ENCODE results near the gene HPS1. TPM values are rescaled to one million over a fixed set of nuclear protein-coding genes. Genes with fewer than 3 reads are reported as not detected.

The HPS1 gene
- total and polyA plus RNA-seq, 2 of the 4 experiments (the other 2 are of a cell fraction), result 14.0 to 55.2 TPM

DNA sequence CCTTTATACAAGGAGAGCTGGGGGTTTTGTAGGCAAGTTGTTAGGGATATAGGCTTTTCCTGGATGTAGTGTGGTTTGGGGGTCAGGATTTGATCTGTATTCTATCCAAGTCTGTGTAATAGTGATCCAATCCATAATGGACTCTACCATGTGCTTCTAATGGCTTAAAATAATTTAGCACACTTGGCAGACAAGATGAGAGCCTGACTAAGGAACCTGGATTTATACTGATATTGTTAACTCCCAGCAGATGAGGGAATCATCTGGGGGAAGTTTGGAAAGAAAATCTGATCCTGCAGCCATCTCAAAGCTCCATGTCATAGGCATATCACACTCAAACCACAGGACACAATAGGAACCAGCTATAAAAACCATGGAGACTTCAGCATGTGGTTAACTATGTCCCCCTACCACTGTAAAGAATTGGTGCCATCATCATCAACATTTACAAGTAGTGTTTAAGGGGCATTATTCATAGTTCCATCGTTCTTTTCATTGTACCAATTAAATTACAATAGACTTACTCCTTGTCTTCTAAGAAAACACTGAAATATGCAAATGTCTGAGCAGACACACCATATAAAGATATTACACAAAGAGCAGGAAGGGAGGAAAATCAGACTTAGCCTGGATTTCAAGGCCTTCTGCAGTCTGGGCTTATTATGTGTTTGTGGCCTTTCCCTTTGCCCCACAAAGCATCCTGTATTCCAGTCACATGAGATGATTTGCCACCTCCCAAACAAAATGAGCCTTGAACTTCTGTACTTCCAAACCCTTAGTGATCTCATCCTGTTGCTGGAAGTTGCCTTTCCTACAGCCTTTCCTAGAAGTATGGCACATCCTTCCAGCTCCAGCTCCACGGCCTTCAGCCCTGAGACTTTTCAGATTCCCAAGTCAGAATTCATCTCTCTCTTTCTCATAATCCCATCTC is 22.5 kb upstream of the HPS1 start:
- CTCF ChIA-PET, result no interaction called here

More for the DNA sequence above, 22.5 kb upstream of the HPS1 start:
- intact Hi-C loops (cut with micrococcal nuclease), result loop anchor here (5.0 kb wide), 4 partner anchors 227 to 923 kb away; no protein-coding TSS in a partner anchor
- Histone ChIP-seq H3K18ac (ENCODE audit: low read depth, low read length) (no peak overlapping the region), H2BK5ac (ENCODE audit: low read depth, low read length, poor library complexity, severe bottlenecking) (no peak overlapping the region), H2AFZ (replicated peaks; ENCODE audit: low read length, poor library complexity) (no peak overlapping the region), H4K20me1 (ENCODE audit: insufficient read depth, low read length) (no peaks in the 10 kb centered on the region), H3K23ac (ENCODE audit: low read depth, low read length) (no peak overlapping the region), H3K4me3 (ENCODE audit: insufficient read depth, low read depth, low read length) (no peak overlapping the region), H2AK5ac (ENCODE audit: low read depth, low read length) (no peak overlapping the region), H4K5ac (ENCODE audit: low read depth, low read length) (no peak overlapping the region), H2BK120ac (ENCODE audit: low read depth, low read length) (no peak overlapping the region), H3K56ac (ENCODE audit: extremely low read depth, insufficient read depth, low read length) (no peak overlapping the region), H3K4me2 (ENCODE audit: low read depth, low read length) (no peak overlapping the region), H3K9me3 (ENCODE audit: control insufficient read depth, insufficient read depth, low read length) (no peaks in the 10 kb centered on the region), H3K4ac (ENCODE audit: low read depth, low read length) (no peak overlapping the region), H3K27ac (ENCODE audit: insufficient read depth, low read length) (no peak overlapping the region), H3K14ac (replicated peaks; ENCODE audit: low read depth, low read length) (no peak overlapping the region), H4K91ac (ENCODE audit: insufficient read depth, low read depth, low read length) (no peak overlapping the region), H3K9ac (ENCODE audit: low read depth, low read length) (no peak overlapping the region), H2BK15ac (ENCODE audit: low read depth, low read length) (no peak overlapping the region), H3K79me1 (ENCODE audit: low read depth in 1 of 2, low read length in 2 of 2) (no peaks in the 10 kb centered on the region), H3K4me1 (ENCODE audit: control insufficient read depth, insufficient read depth, low read length) (no peaks in the 10 kb centered on the region), H2AK9ac (replicated peaks; ENCODE audit: low read depth, low read length, poor library complexity) (no peak overlapping the region), H4K8ac (ENCODE audit: low read depth in 2 of 2, low read length in 2 of 2) (no peak overlapping the region), H3K27me3 (ENCODE audit: control insufficient read depth, insufficient read depth, low read length) (peaks cover 21% of the 10 kb centered on the region), H3K36me3 (ENCODE audit: control insufficient read depth, insufficient read depth, low read length) (no peaks in the 10 kb centered on the region), H2BK20ac (ENCODE audit: low read depth, low read length) (no peak overlapping the region), H3K9me1 (ENCODE audit: insufficient read depth, low read length) (no peaks in the 10 kb centered on the region)
- no peak for TF ChIP-seq FOS (IDR thresholded peaks at IDR 0.05; ENCODE audit: low read depth, low read length)
- no peak for TF ChIP-seq RFX5 (IDR thresholded peaks at IDR 0.05; ENCODE audit: low read depth, low read length)
- TF ChIP-seq CHD1 (IDR thresholded peaks at IDR 0.05; ENCODE audit: low read depth, low read length), result no peak
- no peak for TF ChIP-seq NFE2L2 (IDR thresholded peaks at IDR 0.05; ENCODE audit: low read depth, low read length)
- dilution Hi-C loops (cut with HindIII; ENCODE audit: low sequenced_read_pairs, unreplicated experiment), result no loop called here
- no CpG with 5 or more reads among the region's 2 CpGs for WGBS, 2 experiments (ENCODE audit: extremely low coverage in 2 of 2, insufficient read length in 1 of 2)
- no TSS peak for BruUV-seq (replicated peaks)
- POLR2A ChIA-PET (ENCODE audit: unreplicated experiment), result no interaction called here
- no peak for DNase-seq
- no peak for ATAC-seq (ENCODE audit: low read depth)
- in situ Hi-C loops (cut with MboI; ENCODE audit: low sequenced_read_pairs), result loop anchor here (10.0 kb wide), 1 partner anchor 776 kb away; no protein-coding TSS in a partner anchor

Measured in IMR-90 (cell line).